HG03060 (cell line): Measurements from ENCODE around the gene ITPR2.
"Not testable (repeated sequence)": the region's sequence is repeated elsewhere in the genome, so short reads cannot be mapped to it uniquely, and the experiment has no call there.

Experiments used
- ATAC-seq: cut with Tn5 transposase; IDR thresholded peaks from one replicate; pipeline ENCODE4 v1.9.1; 2021; ENCODE audit warnings: low read depth, moderate number of reproducible peaks; ENCODE audit not compliant: unreplicated experiment

ITPR2 gene

GRCh38 chr12:26851031-26851809 lies 18.2 kb upstream of the ITPR2 start:
- ATAC-seq = no peak

DNA sequence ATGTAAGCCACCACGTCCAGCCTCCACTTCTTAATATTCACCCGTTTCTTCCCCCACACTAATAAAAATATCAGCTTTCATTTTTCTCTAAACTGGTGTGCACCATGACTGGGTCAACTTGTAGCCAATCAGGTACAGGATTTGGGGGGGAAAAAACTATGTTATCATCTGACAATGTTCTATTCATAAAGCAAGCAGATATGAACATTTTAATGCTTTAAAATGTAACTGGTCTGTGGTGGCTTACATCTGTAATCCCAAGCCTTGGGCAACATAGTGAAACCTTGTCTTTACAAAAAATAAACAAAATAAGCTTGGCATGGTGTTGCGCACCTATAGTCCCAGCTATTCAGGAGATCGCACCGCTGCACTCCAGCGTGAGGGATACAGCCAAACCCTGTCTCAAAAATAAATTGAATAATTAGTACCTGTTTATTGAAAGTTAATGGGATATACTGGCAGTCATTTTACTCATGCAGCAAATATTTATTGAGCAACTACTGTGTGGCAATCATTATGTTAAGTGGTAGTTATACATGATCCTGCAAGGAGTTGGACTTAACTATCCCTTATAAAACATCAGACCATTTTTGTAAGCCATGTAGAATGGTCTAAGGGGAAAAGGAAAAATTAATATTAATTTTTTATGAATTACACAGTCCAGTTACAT lies 15.3 kb upstream of the ITPR2 start:
- ATAC-seq = no peak

GRCh38 chr12:26847431-26847830 lies 14.4 kb upstream of the ITPR2 start:
- no peak for ATAC-seq

GRCh38 chr12:26846416-26846815 lies 13.4 kb upstream of the ITPR2 start:
- ATAC-seq = no peak

GRCh38 chr12:26845984-26846383 lies 13.0 kb upstream of the ITPR2 start:
- no peak for ATAC-seq

GRCh38 chr12:26845057-26845666 lies 12.2 kb upstream of the ITPR2 start:
- no peak for ATAC-seq

GRCh38 chr12:26843311-26843710 lies 10.3 kb upstream of the ITPR2 start:
- ATAC-seq = no peak

- ATAC-seq = no peak
Measured at GRCh38 chr12:26841085-26841484, 8.1 kb upstream of the ITPR2 start.

DNA sequence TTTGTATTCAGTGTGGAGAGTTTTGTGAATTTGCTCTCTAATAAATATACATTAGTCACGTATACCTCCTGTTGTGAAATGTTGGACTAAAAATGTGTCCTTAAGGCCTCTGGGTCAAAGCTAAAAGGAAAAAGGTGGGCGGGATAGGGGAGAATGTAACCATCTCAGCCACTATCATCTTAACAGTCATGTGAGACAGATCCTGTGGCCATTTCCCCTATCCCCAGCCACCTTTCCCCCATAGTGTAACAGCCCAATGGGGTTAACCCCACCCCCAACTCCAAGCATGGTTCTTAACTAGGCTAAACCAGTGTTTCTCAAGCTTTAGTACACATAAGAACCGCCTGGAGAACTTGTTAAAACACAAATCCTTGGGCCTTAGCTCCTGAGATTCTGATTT lies 6.5 kb upstream of the ITPR2 start:
- ATAC-seq = no peak

- ATAC-seq = no peak
Measured at GRCh38 chr12:26838888-26839416, 6.0 kb upstream of the ITPR2 start.

- no peak for ATAC-seq
Measured at GRCh38 chr12:26836201-26836600, 3.2 kb upstream of the ITPR2 start.

DNA sequence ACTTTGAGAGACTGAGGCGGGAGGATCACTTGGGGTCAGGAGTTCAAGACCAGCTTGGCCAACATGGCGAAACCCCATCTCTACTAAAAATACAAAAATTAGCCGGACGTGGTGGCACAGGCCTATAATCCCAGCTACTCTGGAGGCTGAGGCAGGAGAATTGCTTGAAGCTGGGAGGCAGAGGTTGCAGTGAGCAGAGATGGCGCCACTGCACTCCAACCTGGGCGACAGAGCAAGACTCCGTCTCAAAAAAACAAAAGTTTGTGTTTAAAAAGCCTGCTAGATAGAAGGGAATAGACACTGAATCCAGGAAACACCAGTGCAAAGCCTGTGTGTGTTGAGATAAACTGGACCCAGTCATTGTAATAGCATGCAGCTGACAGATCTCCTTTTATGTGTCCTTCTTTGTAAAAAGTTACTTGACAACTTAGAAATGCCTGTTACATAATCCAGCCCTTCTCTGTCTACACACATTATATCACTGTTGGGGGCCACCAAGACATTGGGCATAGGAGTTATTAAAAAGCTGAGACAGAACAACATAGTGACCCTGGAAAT lies 1.6 kb upstream of the ITPR2 start:
- not testable (repeated sequence) for ATAC-seq

DNA sequence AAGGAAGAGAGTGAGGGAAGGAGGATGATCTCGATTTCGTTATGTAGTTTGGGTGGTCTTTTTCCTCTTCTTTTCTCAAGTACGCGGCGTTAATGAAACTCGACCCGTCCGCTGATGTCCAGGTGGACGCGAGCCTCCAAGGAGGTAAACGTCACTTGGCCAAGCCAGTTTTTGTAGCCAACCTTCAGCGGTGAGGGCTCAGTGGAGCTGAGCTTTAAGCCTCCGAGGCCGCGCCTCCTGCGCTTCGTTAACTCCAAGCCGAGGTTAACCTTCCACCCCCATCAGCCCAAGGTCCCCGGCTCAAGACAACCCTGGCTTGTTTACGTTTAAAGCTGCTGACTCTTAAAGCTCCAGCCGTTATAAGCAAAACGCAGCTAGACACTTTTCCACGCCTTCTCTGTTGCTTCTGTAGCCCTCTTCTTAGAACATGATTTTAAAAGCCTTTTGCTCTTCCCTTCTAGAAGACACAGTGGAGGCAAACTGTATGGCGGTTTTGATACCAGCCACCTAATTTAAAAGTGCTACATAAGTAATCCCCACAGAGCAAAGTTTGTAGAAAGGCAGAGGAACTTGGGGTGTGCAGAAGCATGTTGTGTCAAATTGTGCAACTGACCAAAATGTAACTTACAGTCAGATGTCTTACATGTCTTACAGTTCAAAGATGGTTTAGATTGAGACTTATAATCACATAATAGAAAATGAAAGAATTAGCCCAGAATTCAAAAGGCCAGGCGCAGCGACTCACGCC lies 923 bp upstream of the ITPR2 start:
- no peak for ATAC-seq

- ATAC-seq = no peak
Measured at GRCh38 chr12:26831951-26832821, 808 bp downstream of the ITPR2 start.

DNA sequence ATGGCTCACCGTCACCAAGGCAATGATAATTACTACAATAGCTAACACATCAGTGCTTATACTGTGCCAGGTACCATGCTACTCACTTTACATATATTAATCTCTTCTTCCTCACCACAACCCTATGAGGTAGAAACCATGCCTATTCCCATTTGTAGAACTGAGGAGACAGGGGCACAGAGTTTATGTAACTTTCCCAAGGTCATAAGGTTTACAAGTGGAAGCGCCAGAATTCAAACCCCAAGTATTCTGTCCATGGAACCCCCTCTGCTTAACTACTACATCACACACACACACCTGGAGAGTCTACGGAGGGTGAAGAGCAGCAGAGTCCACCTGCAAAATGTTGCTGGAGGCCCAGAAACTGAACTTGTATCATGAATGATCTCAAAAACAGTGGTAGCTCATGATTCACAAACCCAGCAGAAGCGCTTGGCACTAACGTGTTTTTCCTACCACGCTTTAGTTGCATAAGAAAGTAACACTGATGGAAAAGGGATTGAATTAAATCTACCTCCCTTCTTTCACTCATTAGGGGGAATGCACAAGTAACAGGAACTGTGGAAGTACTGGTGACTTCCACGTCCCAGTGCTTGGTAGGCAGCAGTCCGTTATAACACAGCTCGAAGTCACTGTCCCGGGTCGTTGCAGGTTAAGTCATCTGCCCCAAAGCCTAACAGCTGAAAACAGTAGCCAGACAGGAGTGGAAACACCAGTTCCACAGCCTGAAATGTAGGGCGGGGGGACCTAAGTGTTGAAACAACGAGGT lies 2.0 kb downstream of the ITPR2 start:
- ATAC-seq = no peak

DNA sequence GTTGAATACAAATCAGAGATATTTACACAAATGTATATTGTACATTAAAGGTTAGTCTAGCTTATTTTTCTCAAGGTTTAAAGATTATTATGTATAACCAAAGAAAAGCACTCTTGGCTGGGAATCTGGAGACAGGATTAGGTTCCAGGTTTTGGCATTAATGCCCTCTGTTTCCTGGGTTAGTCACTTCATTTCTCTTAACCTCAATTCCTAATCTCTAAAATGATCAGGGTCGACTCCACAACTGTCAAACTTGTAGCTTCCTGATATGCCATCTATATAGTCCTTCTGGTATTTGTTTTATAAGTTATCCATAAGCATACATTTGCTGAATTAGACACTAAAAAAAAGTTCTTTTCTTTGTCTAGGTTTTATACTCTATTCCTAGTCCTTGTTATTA lies 2.6 kb downstream of the ITPR2 start:
- no peak for ATAC-seq

- ATAC-seq = no peak
Measured at GRCh38 chr12:26828280-26829073, 4.5 kb downstream of the ITPR2 start.

DNA sequence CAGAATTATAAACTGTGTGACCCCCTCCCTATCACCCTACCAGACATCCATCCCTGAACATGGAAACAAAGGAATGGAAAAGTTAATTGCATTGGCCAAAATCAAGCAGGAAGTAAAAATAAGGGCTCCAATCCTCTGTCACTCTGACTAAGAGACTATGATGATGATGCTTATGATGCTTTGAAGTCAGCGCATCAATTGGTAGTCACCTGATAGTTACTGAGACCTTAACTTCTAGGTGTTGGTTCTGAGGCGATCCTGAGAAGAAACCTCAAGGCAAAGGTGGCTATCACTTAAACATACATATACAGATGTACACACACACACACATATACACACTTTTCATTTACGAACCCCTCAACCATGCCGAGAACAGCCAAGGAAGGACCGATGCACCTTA lies 6.6 kb downstream of the ITPR2 start:
- ATAC-seq = no peak
